Keratinocyte (primary cell): ENCODE data around the gene KLHL25. TPM values are rescaled to one million over a fixed set of nuclear protein-coding genes. Genes with fewer than 3 reads are reported as not detected.

Experiments used
- DNase-seq: peaks from one replicate; pipeline ENCODE4 v3.0.0-alpha.2; 2011; ENCODE audit warnings: low read depth, missing footprints, low spot score
- FAIRE-seq: peaks from 2 replicates; lab custom pipeline; 2011; peaks lifted over from hg19 to GRCh38; lab: Jason Lieb, UNC
- H2AFZ ChIP-seq: 2 replicates; pipeline ENCODE4 v1.6.0; 2012; ENCODE audit warnings: low read length, control low read depth, inconsistent platforms; ENCODE audit not compliant: control insufficient read depth
- H3K27ac ChIP-seq: 2 replicates; pipeline ENCODE4 v1.5.1; 2011; ENCODE audit warnings: low read length; ENCODE audit not compliant: control insufficient read depth, insufficient read depth
- H3K27me3 ChIP-seq: 3 replicates; pipeline ENCODE4 v1.6.0; 2011; ENCODE audit warnings: low read length; ENCODE audit not compliant: control insufficient read depth, insufficient read depth; ENCODE audit errors: extremely low read depth
- H3K36me3 ChIP-seq, 2 experiments: 2 replicates in 1 of 2; 3 replicates in 1 of 2; pipeline ENCODE4 v1.5.1; 2011; ENCODE audit warnings: low read length in 2 of 2, mild to moderate bottlenecking in 1 of 2; ENCODE audit not compliant: control insufficient read depth in 2 of 2, insufficient read depth in 2 of 2; ENCODE audit errors: extremely low read depth in 1 of 2
- H3K4me1 ChIP-seq: 3 replicates; pipeline ENCODE4 v1.5.1; 2011; ENCODE audit warnings: low read length; ENCODE audit not compliant: control insufficient read depth, insufficient read depth; ENCODE audit errors: extremely low read depth
- H3K4me2 ChIP-seq: 3 replicates; pipeline ENCODE4 v1.6.0; 2011; ENCODE audit warnings: low read depth, low read length; ENCODE audit not compliant: control insufficient read depth, insufficient read depth; ENCODE audit errors: extremely low read depth
- H3K4me3 ChIP-seq, 3 experiments: fragments of 200-600 bp in 1 of 3; sonication (generic) in 1 of 3; 2 replicates in 2 of 3; 3 replicates in 1 of 3; pipeline ENCODE4 v1.5.1; 2011 to 2016; ENCODE audit warnings: low read length in 3 of 3, mild to moderate bottlenecking in 3 of 3, control low read depth in 2 of 3, inconsistent platforms in 1 of 3, low read depth in 1 of 3, mixed read lengths in 1 of 3, mixed run types in 1 of 3, moderate library complexity in 1 of 3; ENCODE audit not compliant: control insufficient read depth in 2 of 3, insufficient read depth in 2 of 3; ENCODE audit errors: extremely low read depth in 1 of 3
- H3K79me2 ChIP-seq: 2 replicates; pipeline ENCODE4 v1.6.0; 2012; ENCODE audit warnings: low read length; ENCODE audit not compliant: control insufficient read depth, insufficient read depth
- H3K9ac ChIP-seq: 3 replicates; pipeline ENCODE4 v1.6.0; 2011; ENCODE audit warnings: low read length; ENCODE audit not compliant: control insufficient read depth, insufficient read depth; ENCODE audit errors: extremely low read depth
- H3K9me1 ChIP-seq: 3 replicates; pipeline ENCODE4 v1.6.0; 2011; ENCODE audit warnings: low read length; ENCODE audit not compliant: control insufficient read depth, insufficient read depth; ENCODE audit errors: extremely low read depth
- H3K9me3 ChIP-seq: 2 replicates; pipeline ENCODE4 v1.5.1; 2012; ENCODE audit warnings: low read depth, low read length; ENCODE audit not compliant: control insufficient read depth
- H4K20me1 ChIP-seq: 3 replicates; pipeline ENCODE4 v1.6.0; 2011; ENCODE audit warnings: low read length; ENCODE audit not compliant: control insufficient read depth, insufficient read depth; ENCODE audit errors: extremely low read depth
- EZH2 ChIP-seq: IDR thresholded peaks from one replicate; pipeline ENCODE4 v1.6.1; 2012; ENCODE audit warnings: inconsistent platforms, mild to moderate bottlenecking, low read length, moderate library complexity
- dilution Hi-C: fragments of 300-500 bp; cut with MboI; formaldehyde crosslinking; loops from one replicate; pipeline ENCODE4 v1.7.0; 2020; ENCODE audit warnings: low sequenced_read_pairs; ENCODE audit not compliant: extremely low pct_ligation_motif_present
- polyA plus RNA-seq, 5 experiments: library from polyadenylated mRNA; depleted of rRNA in 3 of 5; stranded (reverse) in 3 of 5; stranded (forward) in 1 of 5; unstranded in 1 of 5; fragments of >200 nt; gene quantifications; 1 replicate in 1 of 5; 2 replicates in 3 of 5; 3 replicates in 1 of 5; pipeline versions ENCODE4 v1.2.1 to v1.2.3, GENCODE V29; 2011 to 2012; ENCODE audit warnings: missing spikeins in 2 of 5, low read depth in 1 of 5, low replicate concordance in 1 of 5
- TF ChIP-seq, protein P1 (sequence below), 3 experiments: IDR thresholded peaks in 1 of 3; conservative IDR thresholded peaks in 1 of 3; optimal IDR thresholded peaks in 1 of 3; 2 replicates in 2 of 3; 3 replicates in 1 of 3; pipeline versions ENCODE3 to v1.5.1; 2011; ENCODE audit warnings: low read length in 3 of 3, mild to moderate bottlenecking in 3 of 3, moderate library complexity in 2 of 3, control low read depth in 1 of 3, inconsistent platforms in 1 of 3; ENCODE audit not compliant: insufficient read depth in 2 of 3; ENCODE audit errors: extremely low read depth in 1 of 3

Gene KLHL25
- polyA plus RNA-seq, 1 donor (not counting 4 experiments of a cell fraction or from before 2014, with no cell fraction given), result 2.1 TPM

DNA sequence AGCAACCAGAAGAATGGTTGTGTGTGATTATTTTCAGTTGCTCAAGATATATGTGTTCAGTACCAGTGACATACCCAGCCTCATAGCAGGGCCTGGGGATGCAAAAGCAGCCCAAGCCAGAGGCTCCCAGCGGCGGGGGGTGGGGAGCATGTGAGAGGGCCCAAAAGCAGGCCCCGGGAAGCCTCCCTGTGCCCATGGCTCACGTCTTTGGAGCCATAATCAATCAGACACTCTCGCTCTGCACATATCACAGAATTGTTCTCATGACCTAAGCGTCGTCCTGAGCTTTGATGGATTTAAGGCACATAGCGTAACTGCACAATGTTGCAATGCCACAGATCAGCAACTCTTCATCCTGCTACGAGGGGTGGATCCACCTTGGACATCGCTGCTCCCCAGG lies 20.8 kb downstream of the KLHL25 start:
- H3K4me2 ChIP-seq, result no peak overlapping the region
- H3K9ac ChIP-seq, result no peak overlapping the region
- no peaks in the 10 kb centered on the region for H4K20me1 ChIP-seq
- H3K4me3 ChIP-seq, result no peak overlapping the region
- H3K36me3 ChIP-seq, result no peaks in the 10 kb centered on the region
- H3K9me3 ChIP-seq, result no peaks in the 10 kb centered on the region
- H3K9me1 ChIP-seq, result peaks cover 4% of the 10 kb centered on the region
- no peak overlapping the region for H3K27ac ChIP-seq
- dilution Hi-C loops, result no loop called here
- TF ChIP-seq, protein P1, sequence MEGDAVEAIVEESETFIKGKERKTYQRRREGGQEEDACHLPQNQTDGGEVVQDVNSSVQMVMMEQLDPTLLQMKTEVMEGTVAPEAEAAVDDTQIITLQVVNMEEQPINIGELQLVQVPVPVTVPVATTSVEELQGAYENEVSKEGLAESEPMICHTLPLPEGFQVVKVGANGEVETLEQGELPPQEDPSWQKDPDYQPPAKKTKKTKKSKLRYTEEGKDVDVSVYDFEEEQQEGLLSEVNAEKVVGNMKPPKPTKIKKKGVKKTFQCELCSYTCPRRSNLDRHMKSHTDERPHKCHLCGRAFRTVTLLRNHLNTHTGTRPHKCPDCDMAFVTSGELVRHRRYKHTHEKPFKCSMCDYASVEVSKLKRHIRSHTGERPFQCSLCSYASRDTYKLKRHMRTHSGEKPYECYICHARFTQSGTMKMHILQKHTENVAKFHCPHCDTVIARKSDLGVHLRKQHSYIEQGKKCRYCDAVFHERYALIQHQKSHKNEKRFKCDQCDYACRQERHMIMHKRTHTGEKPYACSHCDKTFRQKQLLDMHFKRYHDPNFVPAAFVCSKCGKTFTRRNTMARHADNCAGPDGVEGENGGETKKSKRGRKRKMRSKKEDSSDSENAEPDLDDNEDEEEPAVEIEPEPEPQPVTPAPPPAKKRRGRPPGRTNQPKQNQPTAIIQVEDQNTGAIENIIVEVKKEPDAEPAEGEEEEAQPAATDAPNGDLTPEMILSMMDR (optimal IDR thresholded peaks at IDR 0.05 in 1 of 3, IDR thresholded peaks at IDR 0.05 in 1 of 3, conservative IDR thresholded peaks at IDR 0.05 in 1 of 3; ENCODE audit: extremely low read depth in 1 of 3, insufficient read depth in 2 of 3, low read length in 3 of 3), result no peak
- TF ChIP-seq EZH2, result no peak
- no peak for DNase-seq
- H3K4me1 ChIP-seq, result peaks cover 32% of the 10 kb centered on the region
- no peak for FAIRE-seq
- no peaks in the 10 kb centered on the region for H3K27me3 ChIP-seq
- peaks cover 56% of the 10 kb centered on the region for H3K79me2 ChIP-seq
- H2AFZ ChIP-seq, result no peak overlapping the region

DNA sequence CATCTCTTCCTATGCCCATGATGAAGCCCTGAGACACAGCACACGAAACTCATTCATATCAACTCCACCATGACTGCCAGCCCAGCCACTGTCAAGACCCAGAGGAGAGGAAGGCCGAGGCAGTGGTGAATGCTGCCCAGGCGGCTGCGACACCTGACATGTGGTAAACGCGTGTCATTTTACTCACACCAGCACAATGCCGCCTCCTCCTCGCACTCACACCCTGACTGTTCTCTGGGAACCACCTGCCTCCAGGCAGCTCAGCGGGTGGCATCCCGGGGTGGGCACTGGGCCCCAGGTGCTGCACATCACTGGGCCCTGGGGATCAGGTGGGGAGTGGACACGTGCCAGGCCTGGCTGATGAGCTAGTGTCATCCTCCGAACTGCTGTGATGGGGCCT lies 21.5 kb downstream of the KLHL25 start:
- Histone ChIP-seq H3K4me3 (no peak overlapping the region), H3K27me3 (no peaks in the 10 kb centered on the region), H3K79me2 (peaks cover 56% of the 10 kb centered on the region), H3K9me3 (no peaks in the 10 kb centered on the region), H4K20me1 (no peaks in the 10 kb centered on the region), H3K36me3 (no peaks in the 10 kb centered on the region), H3K9me1 (peaks cover 4% of the 10 kb centered on the region), H2AFZ (no peak overlapping the region), H3K9ac (no peak overlapping the region), H3K4me2 (no peak overlapping the region), H3K27ac (no peak overlapping the region), H3K4me1 (peaks cover 32% of the 10 kb centered on the region)
- dilution Hi-C loops, result no loop called here
- TF ChIP-seq EZH2, result no peak
- TF ChIP-seq, protein P1 (optimal IDR thresholded peaks at IDR 0.05 in 1 of 3, IDR thresholded peaks at IDR 0.05 in 1 of 3, conservative IDR thresholded peaks at IDR 0.05 in 1 of 3; ENCODE audit: extremely low read depth in 1 of 3, insufficient read depth in 2 of 3, low read length in 3 of 3), result no peak
- DNase-seq (no peak), FAIRE-seq (no peak)
